HepG2 (cell line): ENCODE data around the gene TPSD1. TPM values are rescaled to one million over a fixed set of nuclear protein-coding genes. Genes with fewer than 3 reads are reported as not detected.

Source experiments
- ATF1 ChIP-seq: IDR thresholded peaks from 2 replicates; pipeline ENCODE4 v1.6.1; 2016; ENCODE audit warnings: mild to moderate bottlenecking, control low read depth
- BORCS8-MEF2B ChIP-seq: sonication (generic); formaldehyde crosslinking; IDR thresholded peaks from 2 replicates; pipeline ENCODE4 v1.8.0; 2022; ENCODE audit warnings: mild to moderate bottlenecking, missing genetic modification reagents
- polyA plus RNA-seq, 8 experiments: library from polyadenylated mRNA; depleted of rRNA in 3 of 8; stranded (reverse) in 7 of 8; unstranded in 1 of 8; fragments of >200 nt; fragmentation: Illumina TruSeq in 4 of 8; extraction: Trizol in 4 of 8; gene quantifications; 2 replicates each; pipeline versions ENCODE4 v1.2.1 to v1.2.3, GENCODE V29; 2011 to 2016; ENCODE audit warnings: low read depth in 4 of 8, missing spikeins in 1 of 8, mixed read lengths in 1 of 8; ENCODE audit not compliant: insufficient read depth in 1 of 8
- total RNA-seq, 5 experiments: library from RNA; depleted of rRNA; stranded (reverse); fragments of >200 nt; fragmentation: Illumina TruSeq; extraction: Trizol; gene quantifications; 2 replicates each; pipeline ENCODE4 v1.2.3, GENCODE V29; 2016; ENCODE audit warnings: low read depth in 1 of 5
- TF ChIP-seq, protein P1 (sequence below): sonication (generic); formaldehyde crosslinking; conservative IDR thresholded peaks from 2 replicates; pipeline ENCODE4 v1.8.0; 2022; ENCODE audit warnings: mild to moderate bottlenecking, moderate library complexity, missing genetic modification reagents
- TF ChIP-seq, protein P2 (sequence below): sonication (generic); formaldehyde crosslinking; IDR thresholded peaks from 2 replicates; pipeline ENCODE4 v1.5.0; 2020; ENCODE audit warnings: missing genetic modification reagents
- TF ChIP-seq, protein P3 (sequence below), 2 experiments: fragments of 450-650 bp in 1 of 2; sonication (generic) in 1 of 2; formaldehyde crosslinking in 1 of 2; IDR thresholded peaks; 2 replicates each; pipeline versions ENCODE4 v1.6.1 to v1.8.0; 2016 to 2022; ENCODE audit warnings: antibody characterized with exemption in 1 of 2, mild to moderate bottlenecking in 1 of 2, missing genetic modification reagents in 1 of 2
- TF ChIP-seq, protein P4 (sequence below): sonication (generic); formaldehyde crosslinking; IDR thresholded peaks from 2 replicates; pipeline ENCODE4 v1.5.1; 2020; ENCODE audit warnings: mild to moderate bottlenecking, missing genetic modification reagents, moderate library complexity
- TF ChIP-seq, protein P5 (sequence below): sonication (generic); formaldehyde crosslinking; IDR thresholded peaks from 2 replicates; pipeline ENCODE4 v1.8.0; 2022; ENCODE audit warnings: missing genetic modification reagents, mild to moderate bottlenecking, inconsistent platforms, borderline replicate concordance

Gene TPSD1
- total and polyA plus RNA-seq, 2 of the 13 experiments (the other 11 are each of a cell fraction or from before 2014, with no cell fraction given): not detected

DNA sequence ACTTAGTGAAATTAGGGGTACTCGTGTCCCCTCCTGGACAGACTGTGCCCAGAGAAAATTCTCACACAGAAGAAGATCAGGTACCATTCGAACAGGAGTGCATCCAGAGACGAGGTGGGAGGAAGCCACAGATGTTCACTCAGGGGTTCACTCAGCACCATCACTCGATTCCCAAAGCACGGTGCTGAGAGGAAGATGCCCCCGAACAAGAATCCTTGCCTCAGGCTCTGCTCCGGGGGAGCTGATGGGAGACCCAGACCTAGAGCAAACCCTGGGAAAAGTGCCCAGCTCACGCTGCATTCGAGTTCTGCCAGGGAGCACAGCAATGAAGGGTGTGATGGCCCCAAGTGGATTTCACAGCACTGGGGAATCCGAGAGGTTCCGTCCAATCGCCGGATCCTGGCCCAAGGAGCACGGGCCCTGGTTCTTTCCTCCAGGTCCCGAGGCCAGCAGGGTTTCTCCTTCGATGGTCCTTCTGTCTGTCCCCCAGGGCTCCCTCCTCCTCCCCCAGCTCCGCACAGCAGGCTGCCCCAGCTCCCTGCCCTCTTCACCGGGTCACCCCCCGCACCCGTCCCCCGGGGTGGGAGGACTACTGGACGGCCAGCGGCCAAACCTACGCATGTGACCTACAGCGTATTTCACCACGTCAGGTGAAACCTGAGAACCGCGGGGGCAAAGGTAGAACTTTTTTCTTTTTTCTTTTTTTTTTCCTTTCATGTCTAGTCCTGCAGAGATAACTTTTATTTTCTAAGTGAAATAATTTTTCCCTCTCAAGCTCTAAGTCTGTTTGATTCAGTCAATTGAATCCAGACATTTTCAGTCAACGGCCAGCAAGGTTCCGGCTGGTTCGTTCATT is 43.4 kb downstream of the TPSD1 start (continued):
- TF ChIP-seq, protein P1, sequence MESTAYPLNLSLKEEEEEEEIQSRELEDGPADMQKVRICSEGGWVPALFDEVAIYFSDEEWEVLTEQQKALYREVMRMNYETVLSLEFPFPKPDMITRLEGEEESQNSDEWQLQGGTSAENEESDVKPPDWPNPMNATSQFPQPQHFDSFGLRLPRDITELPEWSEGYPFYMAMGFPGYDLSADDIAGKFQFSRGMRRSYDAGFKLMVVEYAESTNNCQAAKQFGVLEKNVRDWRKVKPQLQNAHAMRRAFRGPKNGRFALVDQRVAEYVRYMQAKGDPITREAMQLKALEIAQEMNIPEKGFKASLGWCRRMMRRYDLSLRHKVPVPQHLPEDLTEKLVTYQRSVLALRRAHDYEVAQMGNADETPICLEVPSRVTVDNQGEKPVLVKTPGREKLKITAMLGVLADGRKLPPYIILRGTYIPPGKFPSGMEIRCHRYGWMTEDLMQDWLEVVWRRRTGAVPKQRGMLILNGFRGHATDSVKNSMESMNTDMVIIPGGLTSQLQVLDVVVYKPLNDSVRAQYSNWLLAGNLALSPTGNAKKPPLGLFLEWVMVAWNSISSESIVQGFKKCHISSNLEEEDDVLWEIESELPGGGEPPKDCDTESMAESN: peak; percentile 44; the same call in 1 of the 2 replicates
- TF ChIP-seq, protein P2, sequence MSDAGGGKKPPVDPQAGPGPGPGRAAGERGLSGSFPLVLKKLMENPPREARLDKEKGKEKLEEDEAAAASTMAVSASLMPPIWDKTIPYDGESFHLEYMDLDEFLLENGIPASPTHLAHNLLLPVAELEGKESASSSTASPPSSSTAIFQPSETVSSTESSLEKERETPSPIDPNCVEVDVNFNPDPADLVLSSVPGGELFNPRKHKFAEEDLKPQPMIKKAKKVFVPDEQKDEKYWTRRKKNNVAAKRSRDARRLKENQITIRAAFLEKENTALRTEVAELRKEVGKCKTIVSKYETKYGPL: no peak
- no peak for TF ChIP-seq BORCS8-MEF2B (CRISPR knock-in tag)
- peak; percentile 55; the same call in 1 of the 2 replicates for TF ChIP-seq ATF1 (CRISPR knock-in tag)
- TF ChIP-seq, protein P3, sequence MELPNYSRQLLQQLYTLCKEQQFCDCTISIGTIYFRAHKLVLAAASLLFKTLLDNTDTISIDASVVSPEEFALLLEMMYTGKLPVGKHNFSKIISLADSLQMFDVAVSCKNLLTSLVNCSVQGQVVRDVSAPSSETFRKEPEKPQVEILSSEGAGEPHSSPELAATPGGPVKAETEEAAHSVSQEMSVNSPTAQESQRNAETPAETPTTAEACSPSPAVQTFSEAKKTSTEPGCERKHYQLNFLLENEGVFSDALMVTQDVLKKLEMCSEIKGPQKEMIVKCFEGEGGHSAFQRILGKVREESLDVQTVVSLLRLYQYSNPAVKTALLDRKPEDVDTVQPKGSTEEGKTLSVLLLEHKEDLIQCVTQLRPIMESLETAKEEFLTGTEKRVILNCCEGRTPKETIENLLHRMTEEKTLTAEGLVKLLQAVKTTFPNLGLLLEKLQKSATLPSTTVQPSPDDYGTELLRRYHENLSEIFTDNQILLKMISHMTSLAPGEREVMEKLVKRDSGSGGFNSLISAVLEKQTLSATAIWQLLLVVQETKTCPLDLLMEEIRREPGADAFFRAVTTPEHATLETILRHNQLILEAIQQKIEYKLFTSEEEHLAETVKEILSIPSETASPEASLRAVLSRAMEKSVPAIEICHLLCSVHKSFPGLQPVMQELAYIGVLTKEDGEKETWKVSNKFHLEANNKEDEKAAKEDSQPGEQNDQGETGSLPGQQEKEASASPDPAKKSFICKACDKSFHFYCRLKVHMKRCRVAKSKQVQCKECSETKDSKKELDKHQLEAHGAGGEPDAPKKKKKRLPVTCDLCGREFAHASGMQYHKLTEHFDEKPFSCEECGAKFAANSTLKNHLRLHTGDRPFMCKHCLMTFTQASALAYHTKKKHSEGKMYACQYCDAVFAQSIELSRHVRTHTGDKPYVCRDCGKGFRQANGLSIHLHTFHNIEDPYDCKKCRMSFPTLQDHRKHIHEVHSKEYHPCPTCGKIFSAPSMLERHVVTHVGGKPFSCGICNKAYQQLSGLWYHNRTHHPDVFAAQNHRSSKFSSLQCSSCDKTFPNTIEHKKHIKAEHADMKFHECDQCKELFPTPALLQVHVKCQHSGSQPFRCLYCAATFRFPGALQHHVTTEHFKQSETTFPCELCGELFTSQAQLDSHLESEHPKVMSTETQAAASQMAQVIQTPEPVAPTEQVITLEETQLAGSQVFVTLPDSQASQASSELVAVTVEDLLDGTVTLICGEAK (IDR thresholded peaks at IDR 0.05): no peak
- TF ChIP-seq, protein P3 (CRISPR knock-in tag; IDR thresholded peaks at IDR 0.05): no peak
- TF ChIP-seq, protein P4, sequence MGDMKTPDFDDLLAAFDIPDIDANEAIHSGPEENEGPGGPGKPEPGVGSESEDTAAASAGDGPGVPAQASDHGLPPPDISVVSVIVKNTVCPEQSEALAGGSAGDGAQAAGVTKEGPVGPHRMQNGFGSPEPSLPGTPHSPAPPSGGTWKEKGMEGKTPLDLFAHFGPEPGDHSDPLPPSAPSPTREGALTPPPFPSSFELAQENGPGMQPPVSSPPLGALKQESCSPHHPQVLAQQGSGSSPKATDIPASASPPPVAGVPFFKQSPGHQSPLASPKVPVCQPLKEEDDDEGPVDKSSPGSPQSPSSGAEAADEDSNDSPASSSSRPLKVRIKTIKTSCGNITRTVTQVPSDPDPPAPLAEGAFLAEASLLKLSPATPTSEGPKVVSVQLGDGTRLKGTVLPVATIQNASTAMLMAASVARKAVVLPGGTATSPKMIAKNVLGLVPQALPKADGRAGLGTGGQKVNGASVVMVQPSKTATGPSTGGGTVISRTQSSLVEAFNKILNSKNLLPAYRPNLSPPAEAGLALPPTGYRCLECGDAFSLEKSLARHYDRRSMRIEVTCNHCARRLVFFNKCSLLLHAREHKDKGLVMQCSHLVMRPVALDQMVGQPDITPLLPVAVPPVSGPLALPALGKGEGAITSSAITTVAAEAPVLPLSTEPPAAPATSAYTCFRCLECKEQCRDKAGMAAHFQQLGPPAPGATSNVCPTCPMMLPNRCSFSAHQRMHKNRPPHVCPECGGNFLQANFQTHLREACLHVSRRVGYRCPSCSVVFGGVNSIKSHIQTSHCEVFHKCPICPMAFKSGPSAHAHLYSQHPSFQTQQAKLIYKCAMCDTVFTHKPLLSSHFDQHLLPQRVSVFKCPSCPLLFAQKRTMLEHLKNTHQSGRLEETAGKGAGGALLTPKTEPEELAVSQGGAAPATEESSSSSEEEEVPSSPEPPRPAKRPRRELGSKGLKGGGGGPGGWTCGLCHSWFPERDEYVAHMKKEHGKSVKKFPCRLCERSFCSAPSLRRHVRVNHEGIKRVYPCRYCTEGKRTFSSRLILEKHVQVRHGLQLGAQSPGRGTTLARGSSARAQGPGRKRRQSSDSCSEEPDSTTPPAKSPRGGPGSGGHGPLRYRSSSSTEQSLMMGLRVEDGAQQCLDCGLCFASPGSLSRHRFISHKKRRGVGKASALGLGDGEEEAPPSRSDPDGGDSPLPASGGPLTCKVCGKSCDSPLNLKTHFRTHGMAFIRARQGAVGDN: peak; percentile 74
- TF ChIP-seq, protein P5, sequence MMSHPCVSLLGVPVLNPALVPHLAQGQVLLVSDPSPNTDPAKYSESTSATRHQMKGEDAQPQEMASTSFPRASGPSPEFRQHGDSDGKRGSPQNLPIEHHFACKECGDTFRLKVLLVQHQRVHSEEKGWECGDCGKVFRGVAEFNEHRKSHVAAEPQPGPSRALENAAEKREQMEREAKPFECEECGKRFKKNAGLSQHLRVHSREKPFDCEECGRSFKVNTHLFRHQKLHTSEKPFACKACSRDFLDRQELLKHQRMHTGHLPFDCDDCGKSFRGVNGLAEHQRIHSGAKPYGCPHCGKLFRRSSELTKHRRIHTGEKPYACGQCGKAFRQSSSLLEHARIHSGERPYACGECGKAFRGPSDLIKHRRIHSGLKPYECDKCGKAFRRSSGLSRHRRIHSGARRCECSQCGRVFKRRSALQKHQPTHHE (CRISPR knock-in tag): no peak
